Measurements from ENCODE around the gene IGSF21. TPM values are rescaled to one million over a fixed set of nuclear protein-coding genes. Genes with fewer than 3 reads are reported as not detected.
"Not testable (repeated sequence)": the region's sequence is repeated elsewhere in the genome, so short reads cannot be mapped to it uniquely, and the experiment has no call there.

Gene IGSF21
- total RNA-seq, 4 donors from 2014 or later = 1.2 to 19.1 (median 1.9) TPM; not detected in 1

DNA sequence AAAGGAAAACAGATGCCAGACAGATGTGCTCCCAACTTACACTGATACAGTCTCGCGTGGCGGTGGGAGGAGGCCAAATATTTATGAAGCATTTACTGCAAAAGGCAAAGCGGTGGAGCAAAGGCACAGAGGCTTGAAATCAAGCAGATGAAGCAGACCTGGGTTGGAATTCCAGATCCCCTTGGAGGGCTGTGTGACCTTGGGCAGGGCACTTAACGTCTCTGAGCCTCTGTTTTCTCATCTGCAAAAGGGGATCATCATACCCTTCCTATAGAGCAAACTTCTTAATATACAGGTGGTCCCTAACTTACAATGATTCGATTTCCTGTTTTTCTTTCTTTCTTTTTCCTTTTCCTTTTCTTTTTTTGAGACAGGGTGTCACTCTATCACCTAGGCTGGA, 54.1 kb downstream of the IGSF21 start:
- H3K36me3 ChIP-seq = no peaks in the 10 kb centered on the region
- TF ChIP-seq, protein P1, sequence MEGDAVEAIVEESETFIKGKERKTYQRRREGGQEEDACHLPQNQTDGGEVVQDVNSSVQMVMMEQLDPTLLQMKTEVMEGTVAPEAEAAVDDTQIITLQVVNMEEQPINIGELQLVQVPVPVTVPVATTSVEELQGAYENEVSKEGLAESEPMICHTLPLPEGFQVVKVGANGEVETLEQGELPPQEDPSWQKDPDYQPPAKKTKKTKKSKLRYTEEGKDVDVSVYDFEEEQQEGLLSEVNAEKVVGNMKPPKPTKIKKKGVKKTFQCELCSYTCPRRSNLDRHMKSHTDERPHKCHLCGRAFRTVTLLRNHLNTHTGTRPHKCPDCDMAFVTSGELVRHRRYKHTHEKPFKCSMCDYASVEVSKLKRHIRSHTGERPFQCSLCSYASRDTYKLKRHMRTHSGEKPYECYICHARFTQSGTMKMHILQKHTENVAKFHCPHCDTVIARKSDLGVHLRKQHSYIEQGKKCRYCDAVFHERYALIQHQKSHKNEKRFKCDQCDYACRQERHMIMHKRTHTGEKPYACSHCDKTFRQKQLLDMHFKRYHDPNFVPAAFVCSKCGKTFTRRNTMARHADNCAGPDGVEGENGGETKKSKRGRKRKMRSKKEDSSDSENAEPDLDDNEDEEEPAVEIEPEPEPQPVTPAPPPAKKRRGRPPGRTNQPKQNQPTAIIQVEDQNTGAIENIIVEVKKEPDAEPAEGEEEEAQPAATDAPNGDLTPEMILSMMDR (IDR thresholded peaks at IDR 0.05) = no peak
- no peak for TF ChIP-seq POLR2A (IDR thresholded peaks at IDR 0.05)
- H3K4me1 ChIP-seq = no peaks in the 10 kb centered on the region
- H3K4me3 ChIP-seq = no peak overlapping the region
- no peaks in the 10 kb centered on the region for H3K27me3 ChIP-seq
- H3K27ac ChIP-seq = no peak overlapping the region
- no peaks in the 10 kb centered on the region for H3K9me3 ChIP-seq
- intact Hi-C loops (cut with DNase I; ENCODE audit: low total_unique reads) = no loop called here
- DNase-seq = no peak

DNA sequence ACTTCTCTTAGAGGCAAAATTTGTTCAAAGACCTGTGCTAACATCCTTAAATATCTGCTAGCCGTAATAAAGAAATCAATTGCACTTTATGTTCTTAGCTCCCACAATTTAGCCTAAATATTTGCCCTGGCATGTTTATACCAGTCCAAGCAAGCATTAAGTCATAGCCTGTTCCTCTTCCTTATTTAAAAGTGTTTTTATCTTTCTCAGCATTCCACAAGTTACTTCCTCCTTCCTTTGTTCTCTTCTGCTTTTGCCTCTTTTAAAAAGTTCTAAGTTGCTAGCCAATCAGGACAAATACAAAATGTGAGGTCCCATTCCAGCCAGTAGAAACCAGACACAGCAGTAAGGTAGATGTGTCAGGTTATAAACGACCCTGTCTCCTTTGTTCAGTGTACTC, 58.0 kb downstream of the IGSF21 start:
- H3K4me3 ChIP-seq; H3K27ac ChIP-seq; H3K4me1 ChIP-seq; intact Hi-C loops (cut with DNase I; ENCODE audit: low total_unique reads); H3K9me3 ChIP-seq; H3K27me3 ChIP-seq; H3K36me3 ChIP-seq; DNase-seq: not testable (repeated sequence)

DNA sequence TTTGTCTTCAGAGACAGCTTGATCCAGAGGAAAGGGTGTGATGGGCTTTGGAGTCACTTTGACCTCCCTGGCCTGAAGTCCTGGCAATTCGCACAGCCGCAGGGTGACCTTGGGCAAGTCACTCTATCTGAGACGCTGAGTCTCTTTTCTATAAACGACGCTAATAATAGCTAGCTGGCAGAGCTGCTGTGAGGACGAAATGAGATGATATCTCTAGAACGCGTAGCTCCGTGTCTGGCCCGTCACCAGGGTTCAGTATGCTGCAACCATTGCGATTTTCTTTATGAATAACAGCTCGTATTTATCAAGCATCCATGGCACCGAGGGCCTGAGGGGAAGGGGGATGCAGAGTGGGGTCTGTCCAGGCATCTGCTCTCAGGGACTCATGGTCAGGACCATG, 58.7 kb downstream of the IGSF21 start:
- H3K4me1 ChIP-seq = no peaks in the 10 kb centered on the region
- no peaks in the 10 kb centered on the region for H3K27me3 ChIP-seq
- TF ChIP-seq, protein P1 (IDR thresholded peaks at IDR 0.05) = no peak
- TF ChIP-seq POLR2A (IDR thresholded peaks at IDR 0.05) = no peak
- intact Hi-C loops (cut with DNase I; ENCODE audit: low total_unique reads) = no loop called here
- DNase-seq = no peak
- no peak overlapping the region for H3K4me3 ChIP-seq
- no peak overlapping the region for H3K27ac ChIP-seq
- no peaks in the 10 kb centered on the region for H3K36me3 ChIP-seq
- no peaks in the 10 kb centered on the region for H3K9me3 ChIP-seq

DNA sequence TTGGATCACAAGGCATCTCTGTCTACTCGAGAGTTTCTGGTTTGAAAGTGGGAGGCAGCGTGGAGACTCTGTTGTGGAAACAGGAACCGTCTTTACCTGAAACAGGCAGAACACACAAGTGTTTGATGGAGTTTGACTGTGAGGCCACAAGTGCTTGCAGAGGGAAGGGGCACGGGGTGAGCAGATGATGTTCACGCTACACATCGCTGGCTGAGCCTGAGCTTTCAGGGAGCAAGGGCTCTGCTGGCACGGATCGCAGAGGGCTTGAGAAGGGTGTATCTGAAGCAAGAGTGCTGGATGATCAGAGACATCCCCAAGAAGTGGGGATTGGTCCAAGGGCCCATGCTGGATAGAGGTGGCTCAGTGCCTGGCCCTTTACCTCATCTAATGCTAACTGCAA, 59.3 kb downstream of the IGSF21 start:
- no peak for TF ChIP-seq POLR2A (IDR thresholded peaks at IDR 0.05)
- TF ChIP-seq, protein P1 (IDR thresholded peaks at IDR 0.05) = no peak
- Histone ChIP-seq H3K27me3 (no peaks in the 10 kb centered on the region), H3K36me3 (no peaks in the 10 kb centered on the region), H3K4me1 (no peaks in the 10 kb centered on the region), H3K4me3 (no peak overlapping the region), H3K27ac (no peak overlapping the region), H3K9me3 (no peaks in the 10 kb centered on the region)
- no peak for DNase-seq
- intact Hi-C loops (cut with DNase I; ENCODE audit: low total_unique reads) = no loop called here

DNA sequence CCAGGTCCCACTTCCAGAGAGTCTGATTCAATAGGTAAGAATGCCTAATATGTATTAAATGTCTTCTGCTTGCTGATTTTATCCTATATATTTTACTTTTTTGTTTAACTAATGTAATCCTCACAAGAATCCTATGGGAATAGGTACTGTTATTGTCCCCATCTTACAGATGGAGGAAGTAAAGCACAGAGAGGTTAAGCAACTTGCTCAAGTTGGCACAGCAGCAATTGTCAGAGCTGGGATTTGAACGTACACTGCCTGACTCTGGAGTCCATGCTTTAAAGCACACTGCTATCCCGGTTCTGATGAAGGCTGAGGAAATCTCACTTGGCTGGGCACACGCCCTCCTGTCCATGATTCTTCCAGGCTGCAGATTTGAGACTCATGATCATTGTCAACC, 62.8 kb downstream of the IGSF21 start:
- TF ChIP-seq POLR2A (IDR thresholded peaks at IDR 0.05) = no peak
- TF ChIP-seq, protein P1 (IDR thresholded peaks at IDR 0.05) = no peak
- intact Hi-C loops (cut with DNase I; ENCODE audit: low total_unique reads) = no loop called here
- H3K36me3 ChIP-seq = no peaks in the 10 kb centered on the region
- no peaks in the 10 kb centered on the region for H3K9me3 ChIP-seq
- H3K4me3 ChIP-seq = no peak overlapping the region
- H3K27ac ChIP-seq = no peak overlapping the region
- DNase-seq = no peak
- H3K4me1 ChIP-seq = no peaks in the 10 kb centered on the region
- no peaks in the 10 kb centered on the region for H3K27me3 ChIP-seq

DNA sequence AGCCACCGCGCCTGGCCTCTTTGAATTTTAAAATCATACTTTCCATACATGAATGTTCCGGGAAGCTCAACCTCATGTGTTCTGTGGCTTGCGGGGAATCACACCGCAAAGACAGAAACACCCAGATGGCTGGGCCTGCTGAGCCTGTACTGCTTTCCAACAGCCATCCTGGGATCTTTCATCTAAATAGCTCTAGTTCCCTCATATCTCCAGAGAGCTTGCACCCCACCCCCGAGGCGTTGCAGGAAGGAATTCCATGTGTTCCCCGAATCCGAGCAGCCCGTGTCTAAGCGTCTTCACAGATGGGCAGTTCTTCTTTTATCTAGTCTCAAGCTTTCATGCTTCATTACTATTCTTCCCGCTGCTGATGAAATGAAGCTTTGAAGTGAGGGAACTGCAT, 66.4 kb downstream of the IGSF21 start:
- TF ChIP-seq, protein P1 (IDR thresholded peaks at IDR 0.05) = no peak
- TF ChIP-seq POLR2A (IDR thresholded peaks at IDR 0.05) = no peak
- no peaks in the 10 kb centered on the region for H3K36me3 ChIP-seq
- no peaks in the 10 kb centered on the region for H3K4me1 ChIP-seq
- intact Hi-C loops (cut with DNase I; ENCODE audit: low total_unique reads) = no loop called here
- H3K27me3 ChIP-seq = no peaks in the 10 kb centered on the region
- no peak for DNase-seq
- H3K9me3 ChIP-seq = no peaks in the 10 kb centered on the region
- H3K4me3 ChIP-seq = no peak overlapping the region
- no peak overlapping the region for H3K27ac ChIP-seq
